ENCODE data around the gene KCNJ11. TPM values are rescaled to one million over a fixed set of nuclear protein-coding genes. Genes with fewer than 3 reads are reported as not detected.

The KCNJ11 gene
- total and polyA plus RNA-seq, 2 of the 4 experiments (the other 2 are of a cell fraction) = not detected

DNA sequence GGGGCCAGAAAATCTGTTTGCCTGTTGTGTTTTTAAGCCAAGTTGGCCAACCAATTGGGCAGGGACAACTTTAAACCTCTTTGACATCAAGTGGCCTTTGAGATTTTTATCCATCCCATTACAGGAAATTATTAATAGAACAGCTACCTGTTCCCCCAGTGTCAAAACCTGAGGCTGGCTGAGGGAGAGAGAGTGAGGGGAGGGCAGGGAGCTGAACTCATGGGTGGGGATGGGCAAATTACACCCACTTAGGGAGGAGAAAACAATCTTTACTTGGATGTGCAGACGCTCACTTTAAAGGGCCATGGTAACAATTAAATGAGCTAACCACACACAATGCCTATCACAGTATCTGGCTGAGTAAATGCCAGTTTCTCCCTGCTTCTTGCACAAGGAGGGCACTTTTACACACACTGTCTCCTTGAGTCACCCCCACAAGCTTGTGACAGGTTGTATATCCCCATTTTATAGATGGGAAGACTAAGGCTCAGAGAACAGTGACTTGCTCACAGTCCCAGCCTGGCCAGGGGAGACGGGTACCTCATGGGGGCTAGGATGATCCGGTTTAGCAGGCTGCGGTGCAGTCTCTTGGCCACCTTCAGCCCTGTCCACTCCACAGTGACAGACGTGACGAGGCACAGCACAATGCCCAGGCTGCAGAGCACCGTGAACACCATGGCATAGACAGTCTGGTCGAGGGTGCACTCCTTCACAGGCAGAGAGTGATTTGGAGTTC, 17.8 kb upstream of the KCNJ11 start:
- H3K79me1 ChIP-seq (ENCODE audit: low read depth in 1 of 2, low read length in 2 of 2) = no peaks in the 10 kb centered on the region
- no peak overlapping the region for H3K4me3 ChIP-seq (ENCODE audit: insufficient read depth, low read depth, low read length)
- ChIA-PET POLR2A (ENCODE audit: unreplicated experiment) (no interaction called here), CTCF (no interaction called here)
- no peak overlapping the region for H3K23ac ChIP-seq (ENCODE audit: low read depth, low read length)
- no peak overlapping the region for H4K8ac ChIP-seq (ENCODE audit: low read depth in 2 of 2, low read length in 2 of 2)
- H3K14ac ChIP-seq (replicated peaks; ENCODE audit: low read depth, low read length) = no peak overlapping the region
- in situ Hi-C loops (cut with MboI; ENCODE audit: low sequenced_read_pairs) = no loop called here
- H3K4ac ChIP-seq (ENCODE audit: low read depth, low read length) = no peak overlapping the region
- H2BK20ac ChIP-seq (ENCODE audit: low read depth, low read length) = no peak overlapping the region
- H2BK5ac ChIP-seq (ENCODE audit: low read depth, low read length, poor library complexity, severe bottlenecking) = no peak overlapping the region
- TF ChIP-seq MAFK (IDR thresholded peaks at IDR 0.05; ENCODE audit: low read depth, low read length) (no peak), MXI1 (IDR thresholded peaks at IDR 0.05; ENCODE audit: borderline replicate concordance, low read depth, low read length) (no peak), POLR2A (IDR thresholded peaks at IDR 0.05; ENCODE audit: low read depth, low read length) (no peak), NFE2L2 (IDR thresholded peaks at IDR 0.05; ENCODE audit: low read depth, low read length) (no peak), FOS (IDR thresholded peaks at IDR 0.05; ENCODE audit: low read depth, low read length) (no peak), BHLHE40 (IDR thresholded peaks at IDR 0.05; ENCODE audit: low read depth, low read length) (no peak), RFX5 (IDR thresholded peaks at IDR 0.05; ENCODE audit: low read depth, low read length) (no peak), RAD21 (IDR thresholded peaks at IDR 0.05; ENCODE audit: low read length) (no peak), SMC3 (IDR thresholded peaks at IDR 0.05; ENCODE audit: low read depth, low read length) (no peak)
- TF ChIP-seq, protein P1, sequence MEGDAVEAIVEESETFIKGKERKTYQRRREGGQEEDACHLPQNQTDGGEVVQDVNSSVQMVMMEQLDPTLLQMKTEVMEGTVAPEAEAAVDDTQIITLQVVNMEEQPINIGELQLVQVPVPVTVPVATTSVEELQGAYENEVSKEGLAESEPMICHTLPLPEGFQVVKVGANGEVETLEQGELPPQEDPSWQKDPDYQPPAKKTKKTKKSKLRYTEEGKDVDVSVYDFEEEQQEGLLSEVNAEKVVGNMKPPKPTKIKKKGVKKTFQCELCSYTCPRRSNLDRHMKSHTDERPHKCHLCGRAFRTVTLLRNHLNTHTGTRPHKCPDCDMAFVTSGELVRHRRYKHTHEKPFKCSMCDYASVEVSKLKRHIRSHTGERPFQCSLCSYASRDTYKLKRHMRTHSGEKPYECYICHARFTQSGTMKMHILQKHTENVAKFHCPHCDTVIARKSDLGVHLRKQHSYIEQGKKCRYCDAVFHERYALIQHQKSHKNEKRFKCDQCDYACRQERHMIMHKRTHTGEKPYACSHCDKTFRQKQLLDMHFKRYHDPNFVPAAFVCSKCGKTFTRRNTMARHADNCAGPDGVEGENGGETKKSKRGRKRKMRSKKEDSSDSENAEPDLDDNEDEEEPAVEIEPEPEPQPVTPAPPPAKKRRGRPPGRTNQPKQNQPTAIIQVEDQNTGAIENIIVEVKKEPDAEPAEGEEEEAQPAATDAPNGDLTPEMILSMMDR (conservative IDR thresholded peaks at IDR 0.05; ENCODE audit: low read depth, low read length) = no peak
- TF ChIP-seq, protein P2, sequence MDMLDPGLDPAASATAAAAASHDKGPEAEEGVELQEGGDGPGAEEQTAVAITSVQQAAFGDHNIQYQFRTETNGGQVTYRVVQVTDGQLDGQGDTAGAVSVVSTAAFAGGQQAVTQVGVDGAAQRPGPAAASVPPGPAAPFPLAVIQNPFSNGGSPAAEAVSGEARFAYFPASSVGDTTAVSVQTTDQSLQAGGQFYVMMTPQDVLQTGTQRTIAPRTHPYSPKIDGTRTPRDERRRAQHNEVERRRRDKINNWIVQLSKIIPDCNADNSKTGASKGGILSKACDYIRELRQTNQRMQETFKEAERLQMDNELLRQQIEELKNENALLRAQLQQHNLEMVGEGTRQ (IDR thresholded peaks at IDR 0.05; ENCODE audit: low read depth, low read length) = no peak
- TF ChIP-seq, protein P3, sequence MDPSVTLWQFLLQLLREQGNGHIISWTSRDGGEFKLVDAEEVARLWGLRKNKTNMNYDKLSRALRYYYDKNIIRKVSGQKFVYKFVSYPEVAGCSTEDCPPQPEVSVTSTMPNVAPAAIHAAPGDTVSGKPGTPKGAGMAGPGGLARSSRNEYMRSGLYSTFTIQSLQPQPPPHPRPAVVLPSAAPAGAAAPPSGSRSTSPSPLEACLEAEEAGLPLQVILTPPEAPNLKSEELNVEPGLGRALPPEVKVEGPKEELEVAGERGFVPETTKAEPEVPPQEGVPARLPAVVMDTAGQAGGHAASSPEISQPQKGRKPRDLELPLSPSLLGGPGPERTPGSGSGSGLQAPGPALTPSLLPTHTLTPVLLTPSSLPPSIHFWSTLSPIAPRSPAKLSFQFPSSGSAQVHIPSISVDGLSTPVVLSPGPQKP (IDR thresholded peaks at IDR 0.05; ENCODE audit: borderline replicate concordance, low read depth, low read length) = no peak
- H3K27me3 ChIP-seq (ENCODE audit: control insufficient read depth, insufficient read depth, low read length) = peaks cover 6% of the 10 kb centered on the region
- intact Hi-C loops (cut with micrococcal nuclease) = no loop called here
- ATAC-seq (ENCODE audit: low read depth) (no peak), DNase-seq (no peak)
- H3K18ac ChIP-seq (ENCODE audit: low read depth, low read length) = no peak overlapping the region
- no peak overlapping the region for H3K4me2 ChIP-seq (ENCODE audit: low read depth, low read length)
- no peak overlapping the region for H3K56ac ChIP-seq (ENCODE audit: extremely low read depth, insufficient read depth, low read length)
- H3K9me3 ChIP-seq (ENCODE audit: control insufficient read depth, insufficient read depth, low read length) = 0 out of 2 replicates have a peak, but pooled peaks cover 3% of the 10 kb centered on the region
- H4K20me1 ChIP-seq (ENCODE audit: insufficient read depth, low read length) = no peaks in the 10 kb centered on the region
- H3K27ac ChIP-seq (ENCODE audit: insufficient read depth, low read length) = no peak overlapping the region
- no peak overlapping the region for H4K5ac ChIP-seq (ENCODE audit: low read depth, low read length)
- H2AK9ac ChIP-seq (replicated peaks; ENCODE audit: low read depth, low read length, poor library complexity) = no peak overlapping the region
- no peaks in the 10 kb centered on the region for H3K36me3 ChIP-seq (ENCODE audit: control insufficient read depth, insufficient read depth, low read length)
- H3K9me1 ChIP-seq (ENCODE audit: insufficient read depth, low read length) = no peaks in the 10 kb centered on the region
- H2BK120ac ChIP-seq (ENCODE audit: low read depth, low read length) = no peak overlapping the region
- no peak overlapping the region for H4K91ac ChIP-seq (ENCODE audit: insufficient read depth, low read depth, low read length)
- H3K4me1 ChIP-seq (ENCODE audit: control insufficient read depth, insufficient read depth, low read length) = no peaks in the 10 kb centered on the region
- peak overlapping the region; percentile 29 for H2AFZ ChIP-seq (replicated peaks; ENCODE audit: low read length, poor library complexity)
- no peak overlapping the region for H2BK15ac ChIP-seq (ENCODE audit: low read depth, low read length)
- H3K9ac ChIP-seq (ENCODE audit: low read depth, low read length) = no peak overlapping the region
- WGBS, 2 experiments (ENCODE audit: extremely low coverage in 2 of 2, insufficient read length in 1 of 2) = no CpG with 5 or more reads among the region's 8 CpGs
- BruUV-seq (replicated peaks) = no TSS peak
- no peak overlapping the region for H2AK5ac ChIP-seq (ENCODE audit: low read depth, low read length)
- dilution Hi-C loops (cut with HindIII; ENCODE audit: low sequenced_read_pairs, unreplicated experiment) = no loop called here
